GM18517 (cell line): ENCODE measurements around the gene KIF20B.

ENCODE experiments used
- ATAC-seq: cut with Tn5 transposase; IDR thresholded peaks from one replicate; pipeline ENCODE4 v1.9.1; 2021; ENCODE audit warnings: mild to moderate bottlenecking, moderate library complexity; ENCODE audit not compliant: unreplicated experiment

The KIF20B gene

DNA sequence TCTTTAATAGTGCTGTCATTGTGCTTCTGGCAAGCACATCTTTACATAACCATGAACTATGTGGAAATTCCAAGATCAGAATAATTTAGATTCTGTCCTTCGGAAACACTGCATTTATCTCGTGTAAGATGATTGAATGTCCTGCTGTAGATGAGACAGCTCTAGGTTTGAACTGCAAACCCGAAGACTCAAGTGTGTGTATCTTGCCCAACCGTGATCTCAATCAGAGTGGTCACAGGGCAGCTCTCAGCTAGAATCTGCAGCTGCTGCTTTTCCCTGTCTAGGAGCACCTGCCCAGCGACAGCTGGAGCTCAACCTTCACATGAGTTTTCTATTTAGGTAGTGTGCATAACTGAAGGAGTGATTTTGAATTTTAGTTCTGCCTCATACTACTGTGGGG lies 17.5 kb upstream of the KIF20B start:
- no peak for ATAC-seq

DNA sequence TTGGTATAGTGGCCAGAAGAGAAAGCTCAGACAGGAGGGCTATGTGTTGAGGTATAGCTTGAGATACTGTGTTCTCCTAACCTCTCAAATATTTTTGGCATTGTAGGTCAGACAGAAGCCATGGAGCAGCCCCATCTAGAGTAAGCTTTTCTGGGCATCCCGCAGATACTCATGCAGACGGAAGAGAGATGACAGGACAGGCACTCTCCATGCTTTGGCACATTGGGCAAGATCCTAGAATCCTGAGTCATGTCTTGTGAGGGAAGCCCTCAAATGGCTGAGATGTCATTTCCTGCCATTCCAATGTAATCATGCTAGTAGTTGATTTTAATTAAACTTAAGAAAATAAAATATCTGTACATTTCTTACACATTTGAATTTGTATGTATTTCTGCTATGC lies 16.8 kb upstream of the KIF20B start:
- ATAC-seq = no peak

DNA sequence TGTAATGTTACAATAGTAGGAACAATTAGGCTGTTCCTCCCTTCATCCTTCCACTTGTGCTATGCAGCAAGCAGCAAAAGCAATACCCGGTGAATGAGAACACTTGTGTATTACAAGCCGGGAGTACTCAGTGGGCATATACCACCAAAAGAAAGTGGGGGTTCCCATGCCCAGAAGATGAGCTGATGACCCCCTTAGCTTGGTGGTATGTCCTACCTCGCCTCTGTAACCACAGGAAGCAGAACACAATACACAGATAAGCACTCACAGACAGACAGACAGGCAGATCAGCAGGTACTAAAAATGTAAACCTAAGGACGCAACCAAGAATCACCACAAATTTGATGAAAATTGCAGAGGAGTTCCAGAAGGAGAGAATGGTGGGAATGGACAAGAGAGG lies 15.5 kb upstream of the KIF20B start:
- ATAC-seq = no peak

DNA sequence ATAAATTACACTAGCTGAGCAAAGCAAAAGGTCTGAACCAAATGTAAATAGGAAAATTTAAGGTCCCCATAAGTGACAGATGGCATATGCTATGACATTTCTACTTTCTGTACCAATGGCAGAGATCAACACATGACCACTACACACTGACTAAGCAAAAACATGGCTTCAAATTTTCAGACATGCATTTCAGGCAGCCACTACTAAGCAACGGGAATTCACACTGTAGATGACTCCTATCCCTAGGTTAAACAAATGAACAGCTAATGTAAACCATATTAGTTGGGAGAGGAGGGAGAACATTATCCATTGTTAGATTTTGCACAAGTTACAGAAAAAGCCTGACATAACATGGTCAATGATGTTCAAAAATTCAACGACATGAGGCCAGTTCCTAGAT lies 11.4 kb upstream of the KIF20B start:
- no peak for ATAC-seq

DNA sequence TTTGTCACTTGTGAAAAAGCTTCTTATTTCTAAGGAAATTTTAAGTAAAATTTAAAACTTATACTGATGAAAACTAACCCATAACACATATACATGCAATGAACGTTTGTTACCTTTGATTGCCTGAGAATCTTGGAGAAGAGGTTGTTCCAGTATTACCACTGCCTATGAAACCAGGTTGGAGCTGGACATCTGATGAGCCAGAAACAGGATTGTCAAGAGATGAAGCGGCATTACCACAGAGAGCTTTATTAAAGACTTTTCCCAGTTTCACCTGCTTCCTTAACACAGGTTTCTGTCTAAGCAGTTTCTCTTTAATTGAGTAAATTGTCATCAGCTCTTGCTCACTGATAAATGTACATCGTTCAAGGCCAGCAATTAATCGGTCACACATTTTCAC lies 9.0 kb upstream of the KIF20B start:
- ATAC-seq = no peak

DNA sequence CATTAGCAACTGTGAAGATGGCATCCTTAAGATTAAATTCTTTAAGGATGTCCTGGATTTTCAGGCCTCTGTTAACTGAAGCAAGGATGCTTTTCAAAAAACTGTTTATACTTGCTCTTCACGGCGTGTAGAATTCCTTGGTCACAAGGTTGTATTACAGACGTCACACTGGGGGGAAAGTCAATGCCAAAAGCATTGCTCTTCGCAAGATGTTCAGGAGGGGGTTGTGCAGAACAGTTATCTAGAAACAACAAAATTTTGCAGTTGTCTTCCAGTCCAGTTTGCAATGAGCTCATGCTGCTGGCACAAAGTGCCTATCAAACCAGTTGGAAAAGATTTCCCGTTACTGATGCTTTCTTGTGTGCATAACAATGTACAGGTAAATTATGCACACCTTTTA lies 8.2 kb upstream of the KIF20B start:
- no peak for ATAC-seq

DNA sequence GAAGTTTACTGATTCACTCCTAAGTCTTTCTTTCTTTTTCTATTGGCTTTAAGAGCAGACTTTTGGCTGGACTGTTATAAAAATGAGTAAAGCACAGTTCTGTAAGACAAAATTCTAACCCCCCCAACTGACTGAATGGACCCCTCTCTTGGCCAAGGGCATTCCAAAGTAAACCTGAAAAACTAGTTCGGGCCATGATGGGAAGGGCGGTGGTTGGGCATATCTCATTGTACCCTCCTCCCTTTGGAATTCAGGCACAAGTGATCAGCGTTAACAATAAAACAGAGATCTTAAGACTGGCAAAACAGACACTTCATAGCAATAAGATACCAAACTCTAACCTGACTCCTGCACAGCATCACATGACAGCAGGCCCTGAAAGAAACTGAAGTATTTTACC lies 6.1 kb upstream of the KIF20B start:
- ATAC-seq = no peak

DNA sequence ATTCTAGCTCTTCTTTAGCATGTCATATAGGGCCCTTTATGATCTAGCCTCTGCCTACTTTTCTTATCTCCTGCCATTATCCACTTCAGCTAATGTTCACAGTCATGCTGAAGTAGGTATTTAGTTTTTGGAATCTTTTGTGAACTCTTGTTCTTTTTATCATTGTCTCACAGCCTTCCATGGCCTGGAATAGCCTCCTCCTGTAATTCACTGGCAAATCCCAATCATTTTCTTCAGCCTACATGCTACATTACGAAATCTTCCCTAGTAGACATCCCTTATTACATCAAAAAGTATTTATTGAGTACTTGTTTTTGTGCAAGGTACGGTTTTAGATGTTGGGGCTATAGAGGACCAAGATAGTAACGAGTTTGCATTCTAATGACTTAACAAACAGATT lies 3.4 kb upstream of the KIF20B start:
- no peak for ATAC-seq

DNA sequence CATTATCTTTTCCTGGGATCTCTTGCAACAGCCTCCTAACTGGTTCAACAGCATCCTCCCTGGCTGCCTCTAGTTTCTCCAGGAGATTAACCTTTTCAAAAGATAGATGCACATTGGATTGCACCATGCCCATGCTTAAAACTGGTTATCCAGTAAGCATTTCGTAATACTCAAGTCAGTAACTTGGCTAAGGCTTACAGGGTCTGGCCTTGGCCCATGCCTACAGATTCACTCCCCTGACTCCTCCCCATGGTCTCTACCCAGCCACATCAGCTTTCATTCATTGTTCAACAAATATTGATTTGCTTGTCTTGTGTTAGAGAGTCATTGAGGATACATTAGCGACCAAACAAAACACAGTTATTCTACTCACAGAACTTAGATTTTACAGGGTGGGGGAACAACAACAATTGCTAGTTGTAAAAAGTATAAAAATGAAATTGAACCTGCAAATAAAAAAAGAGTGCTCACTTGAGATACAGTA lies 1.8 kb upstream of the KIF20B start:
- no peak for ATAC-seq

DNA sequence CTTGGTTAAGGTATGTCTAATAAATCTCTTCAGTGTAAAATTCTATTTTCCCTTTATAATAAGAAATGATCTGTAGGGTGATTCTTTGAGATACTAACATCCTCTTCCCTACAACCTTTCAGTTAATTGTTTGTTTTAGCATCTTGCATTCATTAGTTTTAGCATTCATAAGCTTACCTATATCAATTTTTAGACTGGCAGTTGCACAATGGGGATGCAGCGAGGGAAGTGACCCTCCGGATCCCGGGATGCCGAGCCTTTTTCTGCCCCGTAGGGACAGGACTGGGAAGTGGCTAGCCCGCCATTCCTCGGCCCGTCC lies 508 bp upstream of the KIF20B start:
- ATAC-seq = no peak

DNA sequence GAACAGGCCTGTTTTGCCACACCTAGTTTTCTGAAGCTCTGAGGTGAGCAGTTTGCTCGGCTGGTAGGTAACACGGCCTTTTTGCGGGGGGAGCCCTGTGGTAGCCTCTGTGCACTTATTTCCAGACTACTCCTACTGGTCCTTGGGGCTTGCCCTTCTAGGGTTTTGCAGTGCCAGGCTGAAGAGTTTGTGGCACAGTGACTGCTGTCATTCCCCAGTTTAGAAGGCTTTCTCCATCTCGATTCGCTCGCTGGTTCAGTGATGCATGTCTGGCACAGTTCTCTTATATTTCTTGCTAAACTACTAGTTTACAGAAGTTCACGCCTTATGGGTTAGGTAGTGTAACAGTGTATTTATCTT lies 711 bp downstream of the KIF20B start:
- no peak for ATAC-seq

DNA sequence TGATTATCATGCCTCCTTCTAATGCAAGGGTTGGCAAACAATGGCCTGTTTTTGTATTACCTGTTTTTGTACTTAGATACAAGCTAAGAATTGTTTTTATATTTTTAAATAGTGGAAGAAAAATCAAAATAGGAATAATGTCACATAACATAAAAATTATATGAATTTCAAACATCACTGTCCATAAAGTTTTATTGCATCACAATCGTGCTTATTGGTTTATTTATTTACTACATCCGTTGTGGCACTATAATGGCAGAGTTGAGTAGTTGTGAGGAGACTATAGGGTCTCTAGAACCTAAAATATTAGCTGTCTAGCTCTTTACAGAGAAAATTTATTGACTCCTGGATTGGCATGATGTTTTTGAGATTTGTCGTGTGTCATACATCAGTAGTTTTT lies 4.1 kb downstream of the KIF20B start:
- ATAC-seq = no peak

DNA sequence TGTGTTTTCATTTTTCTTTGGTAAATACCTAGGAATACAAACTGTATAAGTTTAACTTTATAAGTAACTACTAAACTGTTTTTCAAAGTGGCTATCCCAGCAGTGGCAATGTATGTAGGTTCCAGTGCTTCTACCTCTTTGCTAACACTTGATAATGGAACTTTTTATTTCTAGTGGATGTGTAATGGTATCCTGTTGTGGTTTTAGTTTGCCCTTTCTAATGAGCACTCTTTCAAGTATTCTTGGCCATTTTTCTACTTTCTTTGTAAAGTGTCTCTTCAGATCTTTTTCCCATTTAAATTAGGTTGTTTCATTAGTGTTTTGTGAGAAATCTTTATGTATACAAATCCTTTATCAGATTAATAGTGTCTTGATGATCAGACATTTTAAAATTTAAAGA lies 4.6 kb downstream of the KIF20B start:
- no peak for ATAC-seq

DNA sequence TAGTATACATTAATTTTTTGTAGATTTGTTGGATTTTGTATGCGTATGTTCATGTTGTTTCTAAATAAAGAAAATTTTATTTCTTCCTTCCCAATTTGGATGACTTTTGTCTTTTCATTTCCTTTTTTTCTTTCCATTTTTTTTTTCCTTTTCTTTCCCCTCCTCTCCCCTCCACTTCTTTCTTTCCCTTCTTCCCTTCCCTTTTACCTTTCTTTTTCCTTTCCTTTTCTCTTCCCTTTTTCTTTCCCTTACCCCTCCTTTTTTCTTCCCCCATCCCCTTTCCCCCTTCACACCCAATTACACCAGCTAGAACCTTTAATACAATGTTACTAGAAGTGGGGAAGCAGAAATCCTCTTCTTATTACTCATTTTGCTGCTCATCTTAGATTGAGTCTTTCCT lies 6.0 kb downstream of the KIF20B start:
- ATAC-seq = no peak

DNA sequence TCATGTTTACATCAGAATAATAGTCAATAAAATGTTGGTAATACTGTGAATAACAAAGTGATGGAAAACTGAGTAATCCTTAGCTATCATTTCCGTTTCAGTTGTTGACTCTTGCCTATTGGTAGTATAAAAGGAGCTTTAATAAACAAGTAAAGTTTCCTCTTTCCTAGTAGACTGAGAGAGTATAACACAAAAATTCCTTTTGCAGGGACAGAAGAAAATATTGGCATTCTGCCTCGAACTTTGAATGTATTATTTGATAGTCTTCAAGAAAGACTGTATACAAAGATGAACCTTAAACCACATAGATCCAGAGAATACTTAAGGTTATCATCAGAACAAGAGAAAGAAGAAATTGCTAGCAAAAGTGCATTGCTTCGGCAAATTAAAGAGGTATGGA lies 9.4 kb downstream of the KIF20B start:
- ATAC-seq = no peak

DNA sequence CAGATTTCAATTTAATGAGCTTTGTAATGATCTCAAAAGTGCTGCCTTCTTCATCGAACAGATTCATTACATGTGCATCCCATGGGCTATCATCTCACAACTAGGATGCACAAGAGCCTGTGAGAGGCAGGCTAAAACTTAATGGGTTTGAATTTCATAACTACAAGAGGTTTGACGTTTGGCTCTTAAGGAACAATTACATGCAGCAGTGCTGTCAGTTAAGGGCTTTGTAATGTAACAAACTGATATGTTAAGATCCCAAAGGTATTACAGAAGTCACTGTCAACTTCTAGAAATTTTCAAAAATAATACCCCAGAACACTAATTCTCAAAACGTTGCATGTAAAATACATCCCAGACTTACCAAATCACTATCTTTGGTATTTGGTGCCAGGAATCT lies 33.2 kb downstream of the KIF20B start:
- no peak for ATAC-seq

DNA sequence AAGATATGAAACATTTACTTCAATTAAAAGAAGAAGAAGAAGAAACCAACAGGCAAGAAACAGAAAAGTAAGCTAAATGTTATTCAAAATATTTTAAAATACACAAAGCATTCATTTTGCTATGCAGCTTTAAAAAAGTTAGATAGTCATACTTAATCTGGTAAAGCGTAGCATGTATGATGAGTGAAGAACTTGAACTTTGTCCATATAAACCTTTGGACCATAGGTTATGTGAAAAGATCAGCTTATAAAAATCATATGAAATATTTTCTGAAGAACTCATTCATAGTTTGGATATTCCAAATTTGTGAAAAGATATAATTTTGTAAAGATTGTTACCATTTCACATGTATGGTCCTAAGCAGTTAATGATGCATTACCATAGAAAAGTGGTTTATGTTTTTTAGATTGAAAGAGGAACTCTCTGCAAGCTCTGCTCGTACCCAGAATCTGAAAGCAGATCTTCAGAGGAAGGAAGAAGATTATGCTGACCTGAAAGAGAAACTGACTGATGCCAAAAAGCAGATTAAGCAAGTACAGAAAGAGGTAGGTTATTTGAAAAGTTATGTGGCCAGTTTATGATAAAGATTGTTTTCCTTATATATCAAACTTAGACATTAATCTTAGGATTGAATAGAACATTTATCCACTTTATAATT lies 37.3 kb downstream of the KIF20B start:
- peak; percentile 90 for ATAC-seq

DNA sequence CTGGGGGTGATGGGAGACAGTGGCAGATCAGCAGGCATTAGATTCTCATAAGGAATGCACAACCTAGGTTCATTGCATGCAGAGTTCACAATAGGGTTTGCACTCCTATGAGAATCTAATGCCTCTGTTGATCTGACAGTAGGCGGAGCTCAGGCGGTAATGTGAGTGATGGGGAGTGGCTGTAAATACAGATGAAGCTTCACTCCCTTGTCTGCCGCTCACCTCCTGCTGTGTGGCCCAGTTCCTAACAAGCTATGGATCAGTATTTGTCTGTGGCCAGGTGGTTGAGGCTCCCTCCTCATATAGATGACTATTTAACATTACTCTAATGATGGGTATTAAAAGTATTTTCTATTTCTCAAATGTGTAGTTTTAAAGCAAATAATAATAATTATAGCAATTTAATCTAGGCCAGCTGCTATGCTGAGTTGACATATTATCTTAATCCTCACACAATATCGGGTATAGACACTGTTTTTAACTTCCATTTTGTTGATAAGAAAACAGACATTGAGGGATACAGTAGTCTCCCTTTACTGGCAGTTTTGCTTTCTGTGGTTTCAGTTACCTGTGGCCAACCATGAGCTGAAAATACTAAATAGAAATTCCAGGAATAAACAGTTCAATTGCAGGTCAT lies 39.9 kb downstream of the KIF20B start:
- no peak for ATAC-seq

DNA sequence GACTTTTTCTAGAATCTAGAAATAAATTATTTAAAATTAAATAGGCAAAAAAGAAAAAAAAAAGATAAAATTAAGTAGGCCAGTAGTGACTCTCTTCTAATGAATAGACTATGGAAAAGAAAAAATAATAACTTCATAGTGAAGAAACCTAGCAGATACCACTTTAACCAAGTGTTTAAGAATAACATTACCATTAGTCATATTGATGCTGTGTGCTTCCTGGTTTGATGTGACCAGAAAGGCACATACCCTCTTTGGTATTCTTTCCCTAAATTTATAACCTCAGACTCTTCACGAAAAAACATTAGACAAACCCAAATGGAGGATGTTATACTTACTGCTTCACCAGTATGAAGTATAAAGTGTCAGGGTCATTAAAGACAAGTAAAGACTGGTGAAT lies 42.6 kb downstream of the KIF20B start:
- ATAC-seq = no peak

DNA sequence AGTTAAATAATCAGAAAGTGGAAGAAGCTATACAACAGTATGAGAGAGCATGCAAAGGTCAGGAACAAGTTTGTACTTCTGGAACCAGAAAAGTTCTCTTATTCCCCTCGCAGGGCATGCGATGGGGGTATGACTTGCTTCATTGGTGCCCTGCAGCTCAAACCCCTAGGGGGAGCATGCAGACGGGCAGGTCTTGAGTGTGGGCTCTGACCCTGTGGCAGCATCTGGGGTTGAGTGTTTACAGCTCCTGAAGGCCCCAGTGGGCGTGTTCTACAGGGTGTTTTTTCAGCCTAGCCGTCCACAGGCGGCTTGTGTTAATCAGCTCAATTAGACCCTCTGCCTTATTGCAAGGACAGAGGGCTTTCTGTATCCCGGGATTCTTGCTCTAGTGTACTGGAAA lies 44.5 kb downstream of the KIF20B start:
- no peak for ATAC-seq

DNA sequence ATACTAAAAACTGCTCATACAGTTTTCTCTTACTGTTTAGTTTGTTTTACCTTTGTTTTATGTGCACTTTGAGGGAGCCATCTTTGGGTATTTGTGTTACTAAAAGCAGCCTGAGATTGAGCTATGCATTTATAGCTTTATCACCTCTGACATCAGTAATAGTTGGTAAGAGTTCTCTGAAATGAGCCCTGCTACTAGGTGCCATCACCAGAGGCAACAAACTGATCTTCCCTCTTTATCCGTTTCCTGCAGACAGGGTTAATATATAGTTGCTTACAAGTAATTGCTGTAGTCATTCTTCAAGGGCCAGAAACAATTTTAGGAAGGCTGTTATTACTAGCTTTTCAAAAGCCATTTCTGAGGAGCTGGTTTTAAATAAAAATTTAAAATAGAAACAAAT lies 49.1 kb downstream of the KIF20B start:
- no peak for ATAC-seq

DNA sequence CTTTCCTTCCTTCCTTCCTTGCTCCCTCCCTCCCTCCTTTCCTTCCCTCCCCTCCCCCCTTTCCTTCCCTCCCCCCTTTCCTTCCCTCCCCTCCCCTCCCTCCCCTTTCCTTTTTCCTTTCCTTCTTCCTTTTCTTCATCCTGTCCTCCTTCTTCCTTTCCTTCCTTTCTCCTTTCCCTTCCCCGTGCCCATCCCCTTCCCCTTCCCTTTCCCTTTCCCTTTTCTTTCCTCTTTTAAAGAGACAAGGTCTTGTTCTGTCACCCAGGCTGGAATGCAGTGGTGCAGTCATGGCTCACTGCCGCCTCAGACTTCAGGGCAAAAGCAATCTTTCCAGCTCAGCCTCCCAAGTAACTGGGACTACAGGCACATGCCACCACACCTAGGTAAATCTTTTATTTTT lies 54.0 kb downstream of the KIF20B start:
- ATAC-seq = no peak

DNA sequence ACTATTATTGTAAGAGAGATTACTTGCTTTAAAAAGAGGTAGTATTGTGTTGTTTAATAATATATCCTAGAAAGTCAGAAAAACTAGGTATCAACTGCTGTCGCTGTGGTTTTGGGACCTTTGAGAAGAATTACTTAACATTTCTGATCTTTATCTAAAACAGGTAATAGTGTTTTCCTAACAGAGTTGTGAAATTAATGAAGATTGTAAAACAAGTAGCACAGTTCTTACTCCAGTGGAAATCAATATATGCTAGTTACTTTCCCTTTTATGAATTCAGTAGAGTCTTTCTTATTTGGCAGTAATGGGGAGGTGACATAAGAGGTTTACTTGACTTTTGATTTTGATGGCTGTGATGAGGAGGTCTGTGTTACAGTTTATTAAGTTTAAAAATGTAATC lies 58.1 kb downstream of the KIF20B start:
- ATAC-seq = no peak
